ENCODE results near the gene EPB41L5.

- TF ChIP-seq CTCF (IDR thresholded peaks at IDR 0.05) (no peak), POLR2A (IDR thresholded peaks at IDR 0.05) (no peak)
These were observed 110.2 kb downstream of the EPB41L5 start for GRCh38 chr2:120123090-120123489.

Measured in adrenal gland (tissue), 5 donors.